ENCODE data around the gene COIL. TPM values are rescaled to one million over a fixed set of nuclear protein-coding genes. Genes with fewer than 3 reads are reported as not detected.

The COIL gene
- total and polyA plus RNA-seq, 2 of the 13 experiments (the other 11 are each of a cell fraction or from before 2014, with no cell fraction given): 8.1 to 29.4 TPM

DNA sequence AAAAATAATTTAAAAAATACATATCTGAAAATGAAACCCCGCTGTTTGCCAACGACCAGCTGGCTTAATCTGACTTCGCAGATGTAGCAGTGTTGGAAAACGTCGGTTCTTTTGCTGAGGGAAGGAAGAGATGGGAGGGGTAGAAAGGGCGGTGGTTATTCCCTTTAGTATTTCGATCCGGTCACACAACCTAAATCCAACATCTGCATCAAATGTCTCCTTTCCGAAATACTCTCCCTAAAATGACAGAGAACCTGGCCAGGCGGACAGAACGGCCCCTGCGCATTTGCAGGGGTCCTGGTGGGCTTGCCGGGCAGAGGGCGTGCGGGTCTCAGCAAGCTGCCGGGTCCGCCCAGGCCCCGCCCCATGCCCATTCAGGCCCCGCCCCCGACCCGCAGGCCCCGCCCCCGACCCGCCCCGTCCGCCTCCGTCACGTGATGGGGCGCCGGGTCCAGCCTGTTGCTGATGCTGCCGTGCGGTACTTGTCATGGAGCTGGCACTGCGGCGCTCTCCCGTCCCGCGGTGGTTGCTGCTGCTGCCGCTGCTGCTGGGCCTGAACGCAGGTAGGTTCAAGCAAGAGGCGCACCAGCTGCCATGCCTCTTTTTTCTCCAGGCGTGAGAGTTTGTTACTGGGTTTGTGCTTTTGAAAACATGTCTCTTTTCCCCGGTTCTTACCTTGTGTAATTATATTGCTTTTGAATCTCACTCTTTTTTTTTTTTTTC is 17.0 kb upstream of the COIL start, which contains the start of gene SCPEP1 (continued):
- TF ChIP-seq HOXA7 (CRISPR knock-in tag; IDR thresholded peaks at IDR 0.05): no peak
- TF ChIP-seq PHB2 (IDR thresholded peaks at IDR 0.05; ENCODE audit: partially characterized antibody): no peak
- no peak for TF ChIP-seq RARA (CRISPR knock-in tag; IDR thresholded peaks at IDR 0.05)
- TF ChIP-seq NAIF1 (CRISPR knock-in tag; IDR thresholded peaks at IDR 0.05; ENCODE audit: borderline replicate concordance): no peak; the same call in 1 of the 2 replicates
- TF ChIP-seq FOXA3 (CRISPR knock-in tag; IDR thresholded peaks at IDR 0.05): no peak
- peak; percentile 11; the same call in 1 of the 2 replicates for TF ChIP-seq STAG1 (CRISPR knock-in tag; IDR thresholded peaks at IDR 0.05)
- no peak for TF ChIP-seq TAF15 (IDR thresholded peaks at IDR 0.05; ENCODE audit: low read depth, low read length, poor library complexity, severe bottlenecking)
- 0 out of 2 replicates have a peak, but pooled peaks have one; percentile 8 for TF ChIP-seq ZNF644 (CRISPR knock-in tag; IDR thresholded peaks at IDR 0.05; ENCODE audit: low read depth)
- TF ChIP-seq ERF (CRISPR knock-in tag; IDR thresholded peaks at IDR 0.05): no peak
- TF ChIP-seq ZNF34 (CRISPR knock-in tag; IDR thresholded peaks at IDR 0.05; ENCODE audit: borderline replicate concordance): no peak
- TF ChIP-seq ZZZ3 (CRISPR knock-in tag; IDR thresholded peaks at IDR 0.05; ENCODE audit: borderline replicate concordance): no peak
- TF ChIP-seq KAT7 (CRISPR knock-in tag; IDR thresholded peaks at IDR 0.05; ENCODE audit: borderline replicate concordance): no peak
- TF ChIP-seq MAZ (IDR thresholded peaks at IDR 0.05; ENCODE audit: borderline replicate concordance, low read depth, low read length): 0 out of 2 replicates have a peak, but pooled peaks have one; percentile 18
- TF ChIP-seq MAZ (CRISPR knock-in tag; IDR thresholded peaks at IDR 0.05; ENCODE audit: low read depth): 0 out of 2 replicates have a peak, but pooled peaks have one; percentile 20
- peak; percentile 84 for TF ChIP-seq SAP130 (CRISPR knock-in tag; IDR thresholded peaks at IDR 0.05; ENCODE audit: low read depth)
- no peak for TF ChIP-seq SP2 (CRISPR knock-in tag; IDR thresholded peaks at IDR 0.05)
- TF ChIP-seq SUZ12 (IDR thresholded peaks at IDR 0.05; ENCODE audit: low read depth, low read length): no peak
- no peak for TF ChIP-seq DNMT1 (CRISPR knock-in tag; IDR thresholded peaks at IDR 0.05)
- TF ChIP-seq ZNF841 (CRISPR knock-in tag; IDR thresholded peaks at IDR 0.05; ENCODE audit: borderline replicate concordance): no peak
- TF ChIP-seq, protein P1, sequence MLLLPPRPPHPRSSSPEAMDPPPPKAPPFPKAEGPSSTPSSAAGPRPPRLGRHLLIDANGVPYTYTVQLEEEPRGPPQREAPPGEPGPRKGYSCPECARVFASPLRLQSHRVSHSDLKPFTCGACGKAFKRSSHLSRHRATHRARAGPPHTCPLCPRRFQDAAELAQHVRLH (CRISPR knock-in tag; IDR thresholded peaks at IDR 0.05; ENCODE audit: borderline replicate concordance, low read depth): no peak
- TF ChIP-seq, protein P2, sequence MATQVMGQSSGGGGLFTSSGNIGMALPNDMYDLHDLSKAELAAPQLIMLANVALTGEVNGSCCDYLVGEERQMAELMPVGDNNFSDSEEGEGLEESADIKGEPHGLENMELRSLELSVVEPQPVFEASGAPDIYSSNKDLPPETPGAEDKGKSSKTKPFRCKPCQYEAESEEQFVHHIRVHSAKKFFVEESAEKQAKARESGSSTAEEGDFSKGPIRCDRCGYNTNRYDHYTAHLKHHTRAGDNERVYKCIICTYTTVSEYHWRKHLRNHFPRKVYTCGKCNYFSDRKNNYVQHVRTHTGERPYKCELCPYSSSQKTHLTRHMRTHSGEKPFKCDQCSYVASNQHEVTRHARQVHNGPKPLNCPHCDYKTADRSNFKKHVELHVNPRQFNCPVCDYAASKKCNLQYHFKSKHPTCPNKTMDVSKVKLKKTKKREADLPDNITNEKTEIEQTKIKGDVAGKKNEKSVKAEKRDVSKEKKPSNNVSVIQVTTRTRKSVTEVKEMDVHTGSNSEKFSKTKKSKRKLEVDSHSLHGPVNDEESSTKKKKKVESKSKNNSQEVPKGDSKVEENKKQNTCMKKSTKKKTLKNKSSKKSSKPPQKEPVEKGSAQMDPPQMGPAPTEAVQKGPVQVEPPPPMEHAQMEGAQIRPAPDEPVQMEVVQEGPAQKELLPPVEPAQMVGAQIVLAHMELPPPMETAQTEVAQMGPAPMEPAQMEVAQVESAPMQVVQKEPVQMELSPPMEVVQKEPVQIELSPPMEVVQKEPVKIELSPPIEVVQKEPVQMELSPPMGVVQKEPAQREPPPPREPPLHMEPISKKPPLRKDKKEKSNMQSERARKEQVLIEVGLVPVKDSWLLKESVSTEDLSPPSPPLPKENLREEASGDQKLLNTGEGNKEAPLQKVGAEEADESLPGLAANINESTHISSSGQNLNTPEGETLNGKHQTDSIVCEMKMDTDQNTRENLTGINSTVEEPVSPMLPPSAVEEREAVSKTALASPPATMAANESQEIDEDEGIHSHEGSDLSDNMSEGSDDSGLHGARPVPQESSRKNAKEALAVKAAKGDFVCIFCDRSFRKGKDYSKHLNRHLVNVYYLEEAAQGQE (IDR thresholded peaks at IDR 0.05; ENCODE audit: borderline replicate concordance in 1 of 2, low read depth in 1 of 2, low read length in 2 of 2): no peak
- TF ChIP-seq IKZF1 (IDR thresholded peaks at IDR 0.05): no peak
- TF ChIP-seq ATRX (CRISPR knock-in tag; IDR thresholded peaks at IDR 0.05; ENCODE audit: borderline replicate concordance): no peak
- TF ChIP-seq NR2F2 (IDR thresholded peaks at IDR 0.05; ENCODE audit: borderline replicate concordance, low read depth): no peak
- TF ChIP-seq MED8 (CRISPR knock-in tag; IDR thresholded peaks at IDR 0.05; ENCODE audit: insufficient replicate concordance): no peak
- no peak for TF ChIP-seq ZSCAN22 (CRISPR knock-in tag; IDR thresholded peaks at IDR 0.05)
- TF ChIP-seq POLR2AphosphoS5 (IDR thresholded peaks at IDR 0.05; ENCODE audit: low read depth, low read length): peak; percentile 55; the same call in 1 of the 2 replicates
- no peak for TF ChIP-seq RBM39 (IDR thresholded peaks at IDR 0.05; ENCODE audit: low read depth, low read length, poor library complexity, severe bottlenecking)
